Upper lobe of right lung (tissue), 1 donor: ENCODE measurements around the gene ACTRT1. TPM values are rescaled to one million over a fixed set of nuclear protein-coding genes. Genes with fewer than 3 reads are reported as not detected.

Experiments
- ATAC-seq: fragments of 200-7000 bp; cut with Tn5 transposase; one replicate; pipeline ENCODE4 v1.9.1; 2020; ENCODE audit warnings: mild to moderate bottlenecking, moderate library complexity
- DNase-seq: peaks from one replicate; pipeline ENCODE4 v3.0.0-alpha.2; 2020
- H3K27ac ChIP-seq: fragments of 200-600 bp; one replicate; pipeline ENCODE4 v1.8.0; 2022
- H3K27me3 ChIP-seq: fragments of 200-600 bp; one replicate; pipeline ENCODE4 v1.8.0; 2022; ENCODE audit warnings: mild to moderate bottlenecking
- H3K36me3 ChIP-seq: fragments of 200-600 bp; one replicate; pipeline ENCODE4 v1.8.0; 2022
- H3K4me1 ChIP-seq: fragments of 200-600 bp; one replicate; pipeline ENCODE4 v1.8.0; 2022
- H3K4me3 ChIP-seq: fragments of 200-600 bp; one replicate; pipeline ENCODE4 v1.8.0; 2022; ENCODE audit warnings: mild to moderate bottlenecking
- H3K9me3 ChIP-seq: fragments of 200-600 bp; one replicate; pipeline ENCODE4 v1.8.0; 2022
- intact Hi-C: fragments of 100-400 bp; cut with DNase I; formaldehyde crosslinking; loops from one replicate; pipeline ENCODE4 v1.11.0; 2022
- total RNA-seq: library from RNA; stranded (reverse); fragmentation: NEBNext Ultra II Directional; extraction: Animal tissue kit (Norgen Biotek cat#: 25700); gene quantifications from one replicate; pipeline ENCODE4 v1.2.1, GENCODE V29; 2021
- TF ChIP-seq, protein P1 (sequence below): fragments of 200-600 bp; IDR thresholded peaks from one replicate; pipeline ENCODE4 v1.8.0; 2022; ENCODE audit warnings: antibody characterized with exemption
- donor health status: DM: no; HTN: yes; CAD: no; lungs with severe emphysema.

Gene ACTRT1
- total RNA-seq, 1 donor from 2014 or later = not detected

DNA sequence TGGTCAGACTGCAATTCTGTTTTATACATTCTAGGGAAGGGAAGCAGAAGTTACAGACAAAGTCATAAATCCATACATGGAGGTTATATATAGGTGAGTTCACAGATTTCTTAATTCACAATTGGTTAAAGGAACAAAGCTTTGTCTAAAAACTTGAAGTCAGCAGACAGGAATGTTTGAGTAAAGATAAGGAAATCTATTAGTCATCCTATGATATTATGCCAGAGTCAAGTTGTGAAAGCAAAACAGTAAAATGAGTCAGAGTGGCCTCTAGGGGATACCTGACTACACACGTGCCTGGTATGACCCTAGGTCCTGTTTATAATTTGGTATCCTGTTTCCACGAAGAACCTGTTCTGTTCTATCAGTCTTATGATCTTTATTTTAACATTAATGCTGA is 31.5 kb downstream of the ACTRT1 start:
- DNase-seq (no peak), ATAC-seq (no peak)
- no peaks in the 10 kb centered on the region for H3K9me3 ChIP-seq
- no peak overlapping the region for H3K27ac ChIP-seq
- H3K4me3 ChIP-seq = no peak overlapping the region
- intact Hi-C loops = no loop called here
- no peaks in the 10 kb centered on the region for H3K36me3 ChIP-seq
- TF ChIP-seq, protein P1, sequence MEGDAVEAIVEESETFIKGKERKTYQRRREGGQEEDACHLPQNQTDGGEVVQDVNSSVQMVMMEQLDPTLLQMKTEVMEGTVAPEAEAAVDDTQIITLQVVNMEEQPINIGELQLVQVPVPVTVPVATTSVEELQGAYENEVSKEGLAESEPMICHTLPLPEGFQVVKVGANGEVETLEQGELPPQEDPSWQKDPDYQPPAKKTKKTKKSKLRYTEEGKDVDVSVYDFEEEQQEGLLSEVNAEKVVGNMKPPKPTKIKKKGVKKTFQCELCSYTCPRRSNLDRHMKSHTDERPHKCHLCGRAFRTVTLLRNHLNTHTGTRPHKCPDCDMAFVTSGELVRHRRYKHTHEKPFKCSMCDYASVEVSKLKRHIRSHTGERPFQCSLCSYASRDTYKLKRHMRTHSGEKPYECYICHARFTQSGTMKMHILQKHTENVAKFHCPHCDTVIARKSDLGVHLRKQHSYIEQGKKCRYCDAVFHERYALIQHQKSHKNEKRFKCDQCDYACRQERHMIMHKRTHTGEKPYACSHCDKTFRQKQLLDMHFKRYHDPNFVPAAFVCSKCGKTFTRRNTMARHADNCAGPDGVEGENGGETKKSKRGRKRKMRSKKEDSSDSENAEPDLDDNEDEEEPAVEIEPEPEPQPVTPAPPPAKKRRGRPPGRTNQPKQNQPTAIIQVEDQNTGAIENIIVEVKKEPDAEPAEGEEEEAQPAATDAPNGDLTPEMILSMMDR = no peak
- H3K4me1 ChIP-seq = no peaks in the 10 kb centered on the region
- no peaks in the 10 kb centered on the region for H3K27me3 ChIP-seq

DNA sequence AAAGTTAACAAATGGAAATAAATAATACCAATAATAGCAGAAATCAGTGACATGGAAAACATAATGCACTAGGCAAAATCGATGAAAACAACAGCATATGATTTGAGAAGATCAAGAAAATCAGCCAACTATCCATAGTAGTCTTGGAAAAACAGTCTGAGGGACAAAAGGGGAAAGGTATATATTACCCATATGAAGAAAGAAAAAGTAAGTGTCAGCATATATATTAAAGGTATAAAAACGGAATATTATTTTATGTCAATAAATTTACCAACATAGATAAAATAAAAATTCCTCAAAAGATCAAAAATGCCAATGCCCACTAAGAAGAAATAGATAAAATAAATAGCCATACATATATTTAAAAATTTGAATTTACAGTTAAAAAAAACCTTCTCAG is 33.0 kb downstream of the ACTRT1 start:
- H3K27me3 ChIP-seq = no peaks in the 10 kb centered on the region
- no peak overlapping the region for H3K27ac ChIP-seq
- H3K36me3 ChIP-seq = no peaks in the 10 kb centered on the region
- H3K9me3 ChIP-seq = no peaks in the 10 kb centered on the region
- no peak overlapping the region for H3K4me3 ChIP-seq
- ATAC-seq (no peak), DNase-seq (no peak)
- H3K4me1 ChIP-seq = no peaks in the 10 kb centered on the region
- TF ChIP-seq, protein P1 = no peak
- intact Hi-C loops = no loop called here

DNA sequence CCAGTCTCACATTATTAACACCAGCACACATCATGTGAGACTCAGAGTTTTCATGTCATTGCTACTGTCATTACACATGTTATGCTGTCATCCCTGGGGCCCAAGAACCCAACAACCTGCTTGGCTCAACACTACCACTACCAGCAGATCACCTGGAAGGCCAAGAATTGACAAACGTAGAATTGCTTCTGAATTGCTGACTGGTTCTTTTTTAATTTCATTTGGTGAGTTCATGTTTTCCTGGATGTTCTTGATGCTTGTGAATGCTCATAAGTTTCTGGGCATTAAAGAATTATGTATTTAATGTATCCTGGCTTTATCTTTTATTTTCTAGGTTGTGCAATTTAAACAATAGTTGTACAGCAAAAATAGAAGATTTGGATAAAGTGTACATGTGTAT is 40.2 kb downstream of the ACTRT1 start:
- Histone ChIP-seq H3K27me3 (no peaks in the 10 kb centered on the region), H3K27ac (no peak overlapping the region), H3K36me3 (no peaks in the 10 kb centered on the region), H3K9me3 (no peaks in the 10 kb centered on the region), H3K4me3 (no peak overlapping the region), H3K4me1 (no peaks in the 10 kb centered on the region)
- no peak for DNase-seq
- TF ChIP-seq, protein P1 = no peak
- ATAC-seq = no peak
- intact Hi-C loops = no loop called here

DNA sequence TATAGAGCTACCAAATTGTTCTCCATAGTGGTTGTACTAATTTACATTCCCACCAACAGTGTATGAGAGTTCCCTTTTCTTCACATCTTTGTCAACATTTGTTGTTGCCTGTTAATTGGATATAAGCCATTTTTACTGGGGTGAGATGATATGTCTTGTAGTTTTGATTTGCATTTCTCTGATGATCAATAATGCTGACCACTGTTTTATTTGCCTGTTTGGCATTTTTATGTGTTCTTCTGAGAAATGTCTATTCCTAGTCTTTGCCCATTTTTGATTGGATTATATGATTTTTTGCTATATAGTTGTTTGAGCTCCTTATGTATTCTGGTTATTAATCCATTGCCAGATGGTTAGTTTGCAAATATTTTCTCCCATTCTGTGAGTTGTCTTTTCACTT is 44.3 kb downstream of the ACTRT1 start:
- no peak overlapping the region for H3K4me3 ChIP-seq
- no peak for ATAC-seq
- intact Hi-C loops = no loop called here
- TF ChIP-seq, protein P1 = no peak
- no peaks in the 10 kb centered on the region for H3K27me3 ChIP-seq
- H3K4me1 ChIP-seq = no peaks in the 10 kb centered on the region
- H3K27ac ChIP-seq = no peak overlapping the region
- no peaks in the 10 kb centered on the region for H3K9me3 ChIP-seq
- no peak for DNase-seq
- no peaks in the 10 kb centered on the region for H3K36me3 ChIP-seq
